HG02623 (cell line): ENCODE results near the gene CYP20A1.
A peak's percentile ranks its signal among the peaks of the same experiment; 100 is the strongest.
"Not testable (repeated sequence)": the region's sequence is repeated elsewhere in the genome, so short reads cannot be mapped to it uniquely, and the experiment has no call there.

Source experiments
- ATAC-seq: cut with Tn5 transposase; IDR thresholded peaks from one replicate; pipeline ENCODE4 v1.9.1; 2021; ENCODE audit warnings: moderate library complexity; ENCODE audit not compliant: unreplicated experiment

CYP20A1 gene

GRCh38 chr2:203238704-203239526 lies at the start of gene CYP20A1:
TSS of gene CYP20A1 (plus strand) at chr2:203239018. CDS start at chr2:203239063, 45 bp downstream.
- peak; percentile 87 for ATAC-seq

- not testable (repeated sequence) for ATAC-seq
Measured at GRCh38 chr2:203190547-203190946, 48.3 kb upstream of the CYP20A1 start.

- not testable (repeated sequence) for ATAC-seq
Measured at GRCh38 chr2:203191026-203191425, 47.8 kb upstream of the CYP20A1 start.

- no peak for ATAC-seq
Measured at GRCh38 chr2:203191961-203192360, 46.9 kb upstream of the CYP20A1 start.

GRCh38 chr2:203195331-203196036 lies 43.3 kb upstream of the CYP20A1 start:
- no peak for ATAC-seq

GRCh38 chr2:203200866-203201265 lies 38.0 kb upstream of the CYP20A1 start:
- no peak for ATAC-seq

- ATAC-seq: no peak
Measured at GRCh38 chr2:203201426-203201825, 37.4 kb upstream of the CYP20A1 start.

GRCh38 chr2:203209538-203209937 lies 29.3 kb upstream of the CYP20A1 start:
- no peak for ATAC-seq

- no peak for ATAC-seq
Measured at GRCh38 chr2:203225423-203226039, 13.3 kb upstream of the CYP20A1 start.

- ATAC-seq: not testable (repeated sequence)
Measured at GRCh38 chr2:203229674-203230073, 9.1 kb upstream of the CYP20A1 start.

GRCh38 chr2:203237346-203238238 lies 1.2 kb upstream of the CYP20A1 start:
- no peak for ATAC-seq

GRCh38 chr2:203238292-203238703 lies 520 bp upstream of the CYP20A1 start:
- ATAC-seq: peak; percentile 0

GRCh38 chr2:203240491-203240890 lies 1.7 kb downstream of the CYP20A1 start:
- ATAC-seq: no peak

GRCh38 chr2:203242518-203242917 lies 3.7 kb downstream of the CYP20A1 start:
- no peak for ATAC-seq

GRCh38 chr2:203246646-203247045 lies 7.8 kb downstream of the CYP20A1 start:
- no peak for ATAC-seq

- ATAC-seq: no peak
Measured at GRCh38 chr2:203252818-203253217, 14.0 kb downstream of the CYP20A1 start.

GRCh38 chr2:203253422-203254095 lies 14.7 kb downstream of the CYP20A1 start:
- not testable (repeated sequence) for ATAC-seq

- ATAC-seq: no peak
Measured at GRCh38 chr2:203261326-203262159, 22.7 kb downstream of the CYP20A1 start.

GRCh38 chr2:203279288-203279687 lies 40.5 kb downstream of the CYP20A1 start:
- no peak for ATAC-seq
